HG03196 (cell line): ENCODE data around the gene LAMP5.

Experiments
- ATAC-seq: cut with Tn5 transposase; IDR thresholded peaks from one replicate; pipeline ENCODE4 v1.9.1; 2021; ENCODE audit not compliant: unreplicated experiment

Gene LAMP5

GRCh38 chr20:9531581-9531980 lies 17.2 kb downstream of the LAMP5 start:
- no peak for ATAC-seq

- ATAC-seq, result no peak
Measured at GRCh38 chr20:9532069-9532838, 17.9 kb downstream of the LAMP5 start.

GRCh38 chr20:9534025-9534424 lies 19.6 kb downstream of the LAMP5 start:
- no peak for ATAC-seq

- no peak for ATAC-seq
Measured at GRCh38 chr20:9535449-9535848, 21.1 kb downstream of the LAMP5 start.

GRCh38 chr20:9543214-9543613 lies 28.8 kb downstream of the LAMP5 start:
- ATAC-seq, result no peak

DNA sequence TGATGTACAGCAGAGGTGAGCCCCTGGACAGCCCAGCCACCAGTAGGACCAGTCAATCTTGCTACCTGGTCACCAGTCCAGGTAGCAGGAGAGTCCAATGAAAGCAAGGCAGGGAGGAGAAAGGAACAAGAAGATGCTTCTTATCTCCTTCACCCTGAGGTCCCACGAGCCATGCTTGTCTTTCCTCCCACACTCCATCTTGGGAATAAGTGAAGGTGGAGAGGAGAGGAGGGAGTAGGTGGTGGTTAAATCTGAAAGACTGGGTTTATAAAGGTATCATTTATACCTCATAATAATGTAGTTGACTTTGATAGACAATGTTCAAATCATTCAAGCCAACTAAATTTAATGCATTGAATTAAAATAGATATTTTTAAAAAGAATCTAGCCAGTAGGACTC lies 35.9 kb downstream of the LAMP5 start:
- no peak for ATAC-seq

- ATAC-seq, result no peak
Measured at GRCh38 chr20:9550871-9551270, 36.5 kb downstream of the LAMP5 start.

GRCh38 chr20:9551808-9552550 lies 37.6 kb downstream of the LAMP5 start:
- no peak for ATAC-seq

DNA sequence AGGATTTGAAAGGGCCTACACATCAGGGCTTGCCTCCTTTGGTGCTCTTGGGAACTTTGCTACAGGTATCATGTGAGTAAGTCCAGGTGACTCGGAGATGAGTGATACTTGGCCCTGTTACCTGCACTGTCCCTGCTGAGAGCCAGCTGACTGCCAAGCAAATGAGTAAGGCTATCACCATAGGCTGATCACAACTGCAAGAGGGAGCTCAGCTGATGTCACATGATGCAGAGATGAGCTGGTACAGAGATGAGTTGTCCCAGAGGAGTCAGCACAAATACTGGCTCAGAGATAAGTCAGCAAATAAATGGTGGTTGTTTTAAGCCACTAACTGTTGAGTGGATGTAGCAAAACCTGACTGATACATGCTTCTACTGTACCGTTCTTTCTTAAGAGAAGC lies 41.4 kb downstream of the LAMP5 start:
- ATAC-seq, result no peak

DNA sequence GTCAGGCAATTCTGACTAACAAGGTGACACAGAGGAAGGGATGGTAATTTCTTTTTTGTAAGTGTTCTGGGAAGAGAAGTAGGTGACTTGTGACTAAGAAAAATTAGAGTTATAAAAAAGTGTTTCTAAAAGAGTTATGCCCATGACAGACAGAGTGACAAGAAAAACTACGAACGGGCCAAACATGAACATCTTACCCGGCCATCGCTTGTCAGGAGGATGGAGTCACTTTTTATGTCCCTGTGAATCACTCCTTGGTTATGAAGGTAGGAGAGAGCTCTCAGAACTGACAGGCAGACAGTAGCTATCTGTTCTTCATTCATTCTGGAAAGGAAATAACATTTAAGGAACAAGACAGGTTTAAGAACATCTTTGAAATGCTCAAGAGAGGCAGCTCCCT lies 43.0 kb downstream of the LAMP5 start:
- no peak for ATAC-seq

DNA sequence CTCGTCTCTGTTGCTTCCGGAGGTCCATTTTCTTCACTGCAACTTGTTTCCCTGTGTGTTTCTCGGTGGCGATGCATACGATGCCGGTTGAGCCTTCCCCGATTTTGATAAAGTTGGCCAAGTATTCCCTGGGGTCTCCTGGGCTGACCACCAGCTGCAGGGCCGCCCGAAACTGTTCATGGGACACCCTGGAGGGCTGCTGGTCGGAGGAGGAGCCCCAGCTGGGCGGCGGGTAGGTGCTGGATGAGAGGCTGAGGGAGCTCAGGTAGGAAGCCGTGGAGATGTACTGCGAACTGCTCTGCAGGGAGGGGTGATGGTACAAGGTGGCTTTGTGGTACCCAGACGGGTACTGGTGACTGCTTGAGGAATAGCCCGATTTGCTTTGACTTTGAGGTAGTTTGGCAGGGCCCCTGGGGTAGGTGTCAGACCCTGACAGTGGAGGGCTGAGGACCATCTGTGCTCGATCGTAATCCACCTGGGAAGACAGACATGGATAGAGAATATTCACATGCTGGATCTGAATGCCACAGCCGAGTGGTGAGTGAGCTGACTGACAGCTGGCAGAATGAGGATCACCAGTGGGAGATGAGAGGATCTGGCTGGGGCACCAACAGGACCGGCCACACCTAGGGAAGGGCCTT lies 51.6 kb downstream of the LAMP5 start:
- ATAC-seq, result no peak

DNA sequence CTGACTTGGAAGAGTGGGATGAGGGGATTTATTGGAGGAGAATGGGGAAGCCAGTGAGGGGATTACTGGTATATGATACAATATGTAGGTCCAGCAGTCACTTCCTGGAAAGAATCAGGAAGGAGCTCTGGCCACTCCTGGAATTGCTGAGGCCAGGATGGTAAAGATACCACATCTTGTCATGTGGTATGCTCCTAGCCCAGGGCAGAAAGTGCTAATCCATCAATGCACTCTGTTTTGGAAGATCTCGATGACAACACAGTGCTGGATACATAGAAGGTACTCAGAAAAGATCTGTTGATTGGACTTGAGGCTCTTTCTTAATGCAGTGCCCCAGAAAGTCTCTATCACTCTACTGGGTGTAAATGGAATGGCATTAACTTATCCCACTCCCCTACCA lies 52.6 kb downstream of the LAMP5 start:
- ATAC-seq, result no peak

DNA sequence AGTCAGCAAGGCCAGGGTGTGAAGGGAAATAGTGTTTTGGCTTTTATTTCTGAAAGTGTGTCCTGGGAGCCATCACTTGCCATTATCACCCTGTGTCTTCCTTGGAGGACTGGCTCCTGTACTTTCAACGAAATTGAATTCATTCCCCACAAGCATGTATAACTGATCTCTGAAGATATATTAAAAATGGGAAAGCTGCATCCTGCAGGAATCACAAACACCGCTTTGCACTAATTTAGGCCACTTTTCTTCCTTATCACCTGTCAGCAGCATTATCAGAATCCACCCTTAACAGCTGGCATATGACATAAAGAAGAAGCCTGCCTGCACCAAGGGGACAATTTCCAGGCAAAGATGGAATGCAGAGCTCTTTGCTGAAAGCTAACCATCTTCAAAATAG lies 56.2 kb downstream of the LAMP5 start:
- ATAC-seq, result no peak

- ATAC-seq, result no peak
Measured at GRCh38 chr20:9571783-9572182, 57.4 kb downstream of the LAMP5 start.

GRCh38 chr20:9572670-9573069 lies 58.3 kb downstream of the LAMP5 start:
- no peak for ATAC-seq

DNA sequence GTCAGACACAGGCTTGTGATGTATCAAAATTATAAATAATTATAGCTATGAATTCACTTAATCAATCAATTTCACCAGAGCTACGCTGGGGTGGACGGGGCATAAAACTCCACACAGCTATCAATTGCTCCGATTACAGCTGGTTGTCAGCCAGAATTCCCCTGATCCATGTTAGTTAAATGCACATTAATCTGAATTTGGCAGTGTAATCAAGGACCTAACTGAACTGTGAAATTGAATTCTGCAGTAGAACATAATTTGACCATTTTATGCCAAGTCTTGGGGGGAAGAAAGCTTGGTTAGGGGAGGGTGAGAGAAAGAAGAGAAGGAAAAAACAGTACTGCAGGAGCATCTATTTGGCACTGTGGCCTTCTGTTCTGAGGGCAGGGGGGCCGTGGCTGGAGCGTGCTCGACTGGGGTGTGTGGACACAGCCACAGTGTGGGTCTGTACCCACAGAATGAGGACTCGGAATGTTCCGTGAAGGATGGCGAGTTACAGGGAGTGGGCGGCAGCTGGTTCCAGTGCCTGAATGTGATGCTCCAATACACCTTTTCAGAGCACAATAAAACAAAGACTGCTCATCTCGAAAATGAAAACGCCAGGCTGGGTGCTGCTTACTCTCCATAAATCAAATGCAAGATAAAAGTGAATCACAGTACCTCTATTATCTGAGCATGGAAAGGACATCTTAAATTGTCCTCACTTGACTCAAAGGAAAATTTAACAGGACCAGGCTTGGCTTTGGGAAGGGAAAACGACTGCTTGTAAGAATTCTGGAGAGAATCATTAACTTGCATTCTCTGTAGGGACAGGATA lies 59.2 kb downstream of the LAMP5 start:
- ATAC-seq, result no peak

DNA sequence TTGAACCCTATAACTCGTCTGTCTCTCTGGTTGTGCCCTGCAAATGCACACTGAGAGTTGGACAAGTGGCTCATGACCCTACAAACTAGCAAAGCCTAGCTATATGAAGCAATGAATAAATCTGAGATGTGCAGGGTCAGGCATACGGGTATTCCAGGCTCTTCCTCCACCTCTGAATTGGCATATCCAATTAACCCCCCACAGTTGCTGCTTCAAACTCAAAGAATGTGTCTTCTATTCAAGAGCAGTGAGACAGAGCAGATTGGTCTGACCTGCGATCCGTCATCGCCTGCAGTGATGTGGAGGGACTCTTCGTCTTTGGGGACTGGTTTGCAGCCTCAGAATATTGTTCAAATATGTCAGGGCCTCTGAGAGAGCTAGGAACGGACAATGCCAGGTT lies 59.8 kb downstream of the LAMP5 start:
- ATAC-seq, result no peak

GRCh38 chr20:9574776-9575175 lies 60.4 kb downstream of the LAMP5 start:
- no peak for ATAC-seq

DNA sequence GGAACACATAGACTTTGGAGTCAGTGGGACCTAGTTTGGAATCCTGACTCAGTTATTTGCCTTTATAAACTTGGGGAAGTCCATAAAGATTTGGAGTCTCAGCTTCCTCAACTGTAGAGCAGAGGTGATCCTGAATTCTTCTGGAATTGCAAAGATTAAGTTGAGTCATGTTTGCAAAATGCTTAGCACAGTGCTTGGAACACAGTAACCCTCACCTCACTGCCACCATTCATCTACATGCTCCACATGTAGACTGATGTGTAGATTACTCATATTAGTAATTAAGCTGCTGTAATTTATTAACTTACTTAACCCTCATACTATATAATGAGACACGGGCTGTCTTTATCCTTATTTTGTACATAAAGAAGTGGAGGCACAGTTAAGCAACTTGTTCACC lies 61.4 kb downstream of the LAMP5 start:
- ATAC-seq, result no peak

DNA sequence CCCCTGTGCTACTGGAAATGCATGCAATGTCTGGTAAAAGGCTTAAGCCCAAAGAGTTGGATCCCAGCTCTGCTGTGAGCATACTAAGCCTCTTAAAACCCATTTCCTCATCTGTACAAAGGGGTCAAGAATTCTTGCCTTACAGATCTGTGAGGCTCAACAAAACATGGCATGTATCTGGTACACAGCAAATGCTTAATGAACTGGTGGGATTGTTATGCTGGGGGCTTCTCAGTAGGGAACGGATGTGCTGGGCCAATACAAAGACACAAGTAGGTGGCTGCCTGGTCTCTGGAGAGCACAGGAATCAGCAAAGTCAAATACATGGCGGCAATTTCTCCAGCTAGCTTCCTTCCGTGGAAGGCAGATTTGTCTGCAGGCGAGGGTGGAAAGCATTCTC lies 62.3 kb downstream of the LAMP5 start:
- ATAC-seq, result no peak

- ATAC-seq, result no peak
Measured at GRCh38 chr20:9577397-9577796, 63.0 kb downstream of the LAMP5 start.
